D721Med (cell line): ENCODE data around the gene POLQ.
"Not testable (repeated sequence)": the region's sequence is repeated elsewhere in the genome, so short reads cannot be mapped to it uniquely, and the experiment has no call there.

Experiments
- DNase-seq: peaks from one replicate; pipeline ENCODE4 v3.0.0; 2011; ENCODE audit warnings: low spot score; ENCODE audit not compliant: insufficient read length
- FAIRE-seq: peaks from 2 replicates; lab custom pipeline; 2011; peaks lifted over from hg19 to GRCh38; lab: Jason Lieb, UNC
- CTCF ChIP-seq: IDR thresholded peaks from 2 replicates; pipeline ENCODE4 v1.5.1; 2012; ENCODE audit warnings: mild to moderate bottlenecking, control low read depth; ENCODE audit not compliant: insufficient read depth; ENCODE audit errors: missing control alignments

The POLQ gene

GRCh38 chr3:121545574-121546455 is at the start of gene POLQ:
Gene POLQ, minus strand, starts transcription at chr3:121545988. Its CDS starts 111 bp downstream, at chr3:121545877.
- FAIRE-seq, result peak; percentile 29

GRCh38 chr3:121594850-121595249 is 49.1 kb upstream of the POLQ start:
- no peak for TF ChIP-seq CTCF
- no peak for FAIRE-seq
- DNase-seq, result no peak

More at GRCh38 chr3:121545574-121546455, at the start of gene POLQ:
- no peak for TF ChIP-seq CTCF
- DNase-seq, result peak; percentile 70

- not testable (repeated sequence) for FAIRE-seq, DNase-seq
These were observed 48.0 kb upstream of the POLQ start for GRCh38 chr3:121593806-121594205.

GRCh38 chr3:121592856-121593702 is 47.3 kb upstream of the POLQ start, which contains the start of gene FBXO40:
Gene FBXO40, plus strand, starts transcription at chr3:121593379. Its CDS starts 27,197 bp downstream, at chr3:121620576.
- TF ChIP-seq CTCF, result no peak
- FAIRE-seq (peak; percentile 72), DNase-seq (no peak)

- no peak for TF ChIP-seq CTCF
- FAIRE-seq (no peak), DNase-seq (no peak)
These were observed 38.6 kb upstream of the POLQ start for GRCh38 chr3:121584418-121584817.

- no peak for TF ChIP-seq CTCF
- FAIRE-seq, result no peak
- DNase-seq, result no peak
These were observed 35.9 kb upstream of the POLQ start for GRCh38 chr3:121581691-121582090.

GRCh38 chr3:121574449-121574848 is 28.7 kb upstream of the POLQ start:
- no peak for DNase-seq
- TF ChIP-seq CTCF, result no peak
- no peak for FAIRE-seq
